ENCODE results near the gene AUTS2.

- TF ChIP-seq CTCF (IDR thresholded peaks at IDR 0.05) = no peak
- no peak for TF ChIP-seq POLR2A (IDR thresholded peaks at IDR 0.05)
- no peak for TF ChIP-seq POLR2AphosphoS5 (IDR thresholded peaks at IDR 0.05)
Measured at GRCh38 chr7:70372768-70373515, 774.7 kb downstream of the AUTS2 start.

Data from breast epithelium (tissue), 3 donors.